ENCODE results near the gene ATP1B4.

Gene ATP1B4

GRCh38 chrX:120350450-120351138, 11.3 kb upstream of the ATP1B4 start:
- H3K4me3 Mint-ChIP-seq, result no peak overlapping the region
- no peak for TF ChIP-seq CTCF (IDR thresholded peaks at IDR 0.05)
- no peak for DNase-seq
- H3K9me3 Mint-ChIP-seq, result peaks cover 38% of the 10 kb centered on the region
- H3K27me3 Mint-ChIP-seq (ENCODE audit: low read depth, poor library complexity), result peaks cover 11% of the 10 kb centered on the region
- no peaks in the 10 kb centered on the region for H3K36me3 Mint-ChIP-seq (ENCODE audit: low read depth)
- no peaks in the 10 kb centered on the region for H3K4me1 Mint-ChIP-seq
- no peak overlapping the region for H3K27ac Mint-ChIP-seq

GRCh38 chrX:120356084-120356483, 5.8 kb upstream of the ATP1B4 start:
- no peaks in the 10 kb centered on the region for H3K36me3 Mint-ChIP-seq (ENCODE audit: low read depth)
- peaks cover 37% of the 10 kb centered on the region for H3K4me1 Mint-ChIP-seq
- no peak for TF ChIP-seq CTCF (IDR thresholded peaks at IDR 0.05)
- peaks cover 20% of the 10 kb centered on the region for H3K9me3 Mint-ChIP-seq
- no peak overlapping the region for H3K27ac Mint-ChIP-seq
- DNase-seq, result no peak
- H3K27me3 Mint-ChIP-seq (ENCODE audit: low read depth, poor library complexity), result peaks cover 9% of the 10 kb centered on the region
- no peak overlapping the region for H3K4me3 Mint-ChIP-seq

GRCh38 chrX:120357186-120357585, 4.7 kb upstream of the ATP1B4 start:
- DNase-seq, result no peak
- no peak for TF ChIP-seq CTCF (IDR thresholded peaks at IDR 0.05)
- Mint-ChIP-seq H3K9me3 (peaks cover 19% of the 10 kb centered on the region), H3K4me3 (no peak overlapping the region), H3K4me1 (peaks cover 37% of the 10 kb centered on the region), H3K27me3 (ENCODE audit: low read depth, poor library complexity) (peaks cover 9% of the 10 kb centered on the region), H3K36me3 (ENCODE audit: low read depth) (no peaks in the 10 kb centered on the region), H3K27ac (no peak overlapping the region)

GRCh38 chrX:120358737-120359456, 3.0 kb upstream of the ATP1B4 start:
- Mint-ChIP-seq H3K4me1 (peaks cover 37% of the 10 kb centered on the region), H3K27ac (peak overlapping the region; percentile 96), H3K36me3 (ENCODE audit: low read depth) (no peaks in the 10 kb centered on the region), H3K9me3 (peaks cover 12% of the 10 kb centered on the region), H3K27me3 (ENCODE audit: low read depth, poor library complexity) (peaks cover 3% of the 10 kb centered on the region), H3K4me3 (no peak overlapping the region)
- TF ChIP-seq CTCF (IDR thresholded peaks at IDR 0.05), result no peak
- peak; percentile 9 for DNase-seq

- peak; percentile 17 for TF ChIP-seq CTCF (IDR thresholded peaks at IDR 0.05)
- peaks cover 10% of the 10 kb centered on the region for H3K27me3 Mint-ChIP-seq (ENCODE audit: low read depth, poor library complexity)
- no peak overlapping the region for H3K4me3 Mint-ChIP-seq
- peak; percentile 33 for DNase-seq
- no peak overlapping the region for H3K27ac Mint-ChIP-seq
- H3K9me3 Mint-ChIP-seq, result peaks cover 31% of the 10 kb centered on the region
- H3K36me3 Mint-ChIP-seq (ENCODE audit: low read depth), result no peaks in the 10 kb centered on the region
- peaks cover 8% of the 10 kb centered on the region for H3K4me1 Mint-ChIP-seq
Measured at GRCh38 chrX:120365320-120365719, 3.4 kb downstream of the ATP1B4 start.
